HEK293 (cell line): ENCODE measurements around the gene TMED1.

ENCODE experiments used
- CTCF ChIA-PET: fragments of 350-600 bp; formaldehyde crosslinking; extraction: SDS; loops from one replicate; lab custom pipeline; 2021; ENCODE audit warnings: antibody characterized with exemption; lab: Yijun Ruan, JAX
- POLR2A ChIA-PET: fragments of 300-600 bp; formaldehyde crosslinking; extraction: SDS; loops from one replicate; lab custom pipeline; 2020; ENCODE audit warnings: antibody characterized with exemption, inconsistent platforms; lab: Yijun Ruan, JAX
- H3K27ac ChIP-seq: fragments of 200-500 bp; sonication (Bioruptor generic); 2 replicates; pipeline ENCODE4 v1.5.1; 2014; ENCODE audit warnings: low read depth, low read length, control low read depth, inconsistent platforms; ENCODE audit errors: extremely low read depth
- H3K36me3 ChIP-seq, 2 experiments: fragments of 200-500 bp in 1 of 2; sonication (Bioruptor generic) in 1 of 2; 1 replicate in 1 of 2; 2 replicates in 1 of 2; pipeline ENCODE4 v1.5.1; 2014 to 2017; ENCODE audit warnings: inconsistent platforms in 2 of 2, low read length in 2 of 2; ENCODE audit not compliant: control insufficient read depth in 2 of 2, insufficient read depth in 1 of 2
- H3K4me1 ChIP-seq: fragments of 200-500 bp; sonication (Bioruptor generic); 2 replicates; pipeline ENCODE4 v1.5.1; 2014; ENCODE audit warnings: mild to moderate bottlenecking, low read length, inconsistent platforms; ENCODE audit not compliant: control insufficient read depth, insufficient read depth
- H3K4me3 ChIP-seq: 2 replicates; pipeline ENCODE4 v1.5.1; 2011; ENCODE audit warnings: low read depth, mild to moderate bottlenecking, control low read depth, low read length, moderate library complexity
- H3K9me3 ChIP-seq: fragments of 200-500 bp; sonication (Bioruptor generic); 2 replicates; pipeline ENCODE4 v1.5.1; 2014; ENCODE audit warnings: low read depth, low read length, inconsistent platforms; ENCODE audit not compliant: control insufficient read depth, insufficient read depth
- CTCF ChIP-seq: fragments of 450-650 bp; formaldehyde crosslinking; IDR thresholded peaks from 2 replicates; pipeline ENCODE4 v1.5.1; 2016; ENCODE audit warnings: missing biosample characterization, missing genetic modification characterization
- KLF16 ChIP-seq: fragments of 450-650 bp; formaldehyde crosslinking; IDR thresholded peaks from 2 replicates; pipeline ENCODE4 v1.5.1; 2017; ENCODE audit warnings: missing biosample characterization, missing genetic modification characterization
- PRDM1 ChIP-seq: fragments of 450-650 bp; formaldehyde crosslinking; IDR thresholded peaks from 2 replicates; pipeline ENCODE4; 2016; ENCODE audit warnings: missing biosample characterization, missing genetic modification characterization
- ZFP41 ChIP-seq: fragments of 450-650 bp; formaldehyde crosslinking; IDR thresholded peaks from 2 replicates; pipeline ENCODE4 v1.5.1; 2016; ENCODE audit warnings: missing biosample characterization, missing genetic modification characterization, borderline replicate concordance
- ZNF121 ChIP-seq: fragments of 450-650 bp; formaldehyde crosslinking; IDR thresholded peaks from 2 replicates; pipeline ENCODE4 v1.5.1; 2016; ENCODE audit warnings: missing biosample characterization, missing genetic modification characterization
- ZNF138 ChIP-seq: fragments of 450-650 bp; formaldehyde crosslinking; IDR thresholded peaks from 2 replicates; pipeline ENCODE4 v1.5.1; 2016; ENCODE audit warnings: missing biosample characterization, missing genetic modification characterization, borderline replicate concordance
- ZNF140 ChIP-seq: fragments of 450-650 bp; formaldehyde crosslinking; IDR thresholded peaks from 2 replicates; pipeline ENCODE4 v1.5.1; 2016; ENCODE audit warnings: missing biosample characterization, missing genetic modification characterization
- ZNF16 ChIP-seq: fragments of 450-650 bp; formaldehyde crosslinking; IDR thresholded peaks from 2 replicates; pipeline ENCODE4 v1.5.1; 2016; ENCODE audit warnings: low read depth, missing biosample characterization, missing genetic modification characterization
- ZNF184 ChIP-seq: fragments of 450-650 bp; IDR thresholded peaks from 2 replicates; pipeline ENCODE4 v1.5.1; 2018; ENCODE audit warnings: missing biosample characterization, mild to moderate bottlenecking, missing genetic modification characterization
- ZNF202 ChIP-seq: fragments of 450-650 bp; formaldehyde crosslinking; IDR thresholded peaks from 2 replicates; pipeline ENCODE4 v1.5.1; 2016; ENCODE audit warnings: missing biosample characterization, missing genetic modification characterization, borderline replicate concordance
- ZNF302 ChIP-seq: fragments of 450-650 bp; formaldehyde crosslinking; IDR thresholded peaks from 2 replicates; pipeline ENCODE4 v1.5.1; 2016; ENCODE audit warnings: missing biosample characterization, missing genetic modification characterization, low read depth
- ZNF513 ChIP-seq: fragments of 450-650 bp; IDR thresholded peaks from 2 replicates; pipeline ENCODE4 v1.5.1; 2018; ENCODE audit warnings: missing biosample characterization, missing genetic modification characterization
- ZNF544 ChIP-seq: fragments of 450-650 bp; formaldehyde crosslinking; IDR thresholded peaks from 2 replicates; pipeline ENCODE4 v1.5.0; 2017; ENCODE audit warnings: missing biosample characterization, missing genetic modification characterization
- ZNF623 ChIP-seq: fragments of 450-650 bp; formaldehyde crosslinking; IDR thresholded peaks from 2 replicates; pipeline ENCODE4 v1.5.1; 2016; ENCODE audit warnings: missing biosample characterization, missing genetic modification characterization
- ZNF76 ChIP-seq: fragments of 450-650 bp; formaldehyde crosslinking; IDR thresholded peaks from 2 replicates; pipeline ENCODE4; 2016; ENCODE audit warnings: low read depth, missing biosample characterization, missing genetic modification characterization, borderline replicate concordance
- ZNF776 ChIP-seq: fragments of 450-650 bp; formaldehyde crosslinking; IDR thresholded peaks from 2 replicates; pipeline ENCODE4 v1.5.0; 2017; ENCODE audit warnings: missing biosample characterization, missing genetic modification characterization, borderline replicate concordance
- ZNF791 ChIP-seq: fragments of 450-650 bp; formaldehyde crosslinking; IDR thresholded peaks from 2 replicates; pipeline ENCODE4 v1.5.1; 2016; ENCODE audit warnings: missing biosample characterization, missing genetic modification characterization
- ZXDB ChIP-seq: fragments of 450-650 bp; formaldehyde crosslinking; IDR thresholded peaks from 2 replicates; pipeline ENCODE4 v1.5.1; 2016; ENCODE audit warnings: missing biosample characterization, missing genetic modification characterization

Gene TMED1

GRCh38 chr19:10820173-10820572 is 15.8 kb downstream of the TMED1 start:
- ChIA-PET CTCF (interaction anchor here (1.0 kb wide), 1 partner anchor 9 kb away, joined by 3 read pairs; no protein-coding TSS in a partner anchor), POLR2A (interaction anchor here (1.8 kb wide), 1 partner anchor 102 kb away, joined by 5 read pairs; the partner anchor contains the start of gene DNM2)
- Histone ChIP-seq H3K4me1 (no peaks in the 10 kb centered on the region), H3K9me3 (no peaks in the 10 kb centered on the region), H3K4me3 (no peak overlapping the region), H3K36me3 (peaks cover 17 to 69% of the 10 kb centered on the region in 2 experiments; a peak in 2 of 3 replicates), H3K27ac (no peak overlapping the region)
- peak; percentile 60; the same call in 1 of the 2 replicates for TF ChIP-seq ZNF16
- no peak for TF ChIP-seq ZFP41 (tag by site-specific recombination)
- no peak for TF ChIP-seq ZXDB (tag by site-specific recombination)
- TF ChIP-seq ZNF76 (tag by site-specific recombination) = no peak
- no peak for TF ChIP-seq ZNF791 (tag by site-specific recombination)
- no peak for TF ChIP-seq KLF16 (tag by site-specific recombination)
- TF ChIP-seq CTCF (tag by site-specific recombination) = peak; percentile 14; the same call in 1 of the 2 replicates
- no peak for TF ChIP-seq ZNF138

GRCh38 chr19:10819124-10820060 is 16.6 kb downstream of the TMED1 start:
- CTCF ChIA-PET = interaction anchor here (0.5 kb wide), 1 partner anchor 160 kb away, joined by 4 read pairs; no protein-coding TSS in a partner anchor
- Histone ChIP-seq H3K4me1 (no peaks in the 10 kb centered on the region), H3K27ac (no peak overlapping the region), H3K36me3 (peaks cover 12 to 69% of the 10 kb centered on the region in 2 experiments; a peak in 2 of 3 replicates), H3K4me3 (no peak overlapping the region), H3K9me3 (no peaks in the 10 kb centered on the region)
- POLR2A ChIA-PET = interaction anchor here (1.5 kb wide), 1 partner anchor 16 kb away, joined by 4 read pairs; the partner anchor contains the start of gene TMED1
- peak; percentile 52; the same call in 1 of the 2 replicates for TF ChIP-seq ZNF121
- no peak for TF ChIP-seq ZNF776
- TF ChIP-seq ZNF623 (tag by site-specific recombination) = peak; percentile 22; the same call in 1 of the 2 replicates

- ChIA-PET CTCF (interaction anchor here (0.5 kb wide), 1 partner anchor 160 kb away, joined by 4 read pairs; no protein-coding TSS in a partner anchor), POLR2A (interaction anchor here (0.6 to 1.5 kb wide), 2 partner anchors 17 to 348 kb away, joined by 3 to 4 read pairs; partner anchors contain the start of gene TMED1)
- peaks cover 10 to 62% of the 10 kb centered on the region in 2 experiments; a peak in 2 of 3 replicates for H3K36me3 ChIP-seq
- H3K4me3 ChIP-seq = no peak overlapping the region
- no peak overlapping the region for H3K27ac ChIP-seq
- H3K9me3 ChIP-seq = no peaks in the 10 kb centered on the region
- TF ChIP-seq ZNF302 (no peak), ZNF184 (tag by site-specific recombination) (no peak), PRDM1 (tag by site-specific recombination) (no peak), ZNF140 (tag by site-specific recombination) (no peak), ZNF513 (tag by site-specific recombination) (no peak), ZNF202 (tag by site-specific recombination) (no peak), ZNF544 (no peak)
- H3K4me1 ChIP-seq = no peaks in the 10 kb centered on the region
These were observed 17.5 kb downstream of the TMED1 start for GRCh38 chr19:10818301-10819123.
